Activated B cell treated with CpG ODN at 0.5 μM for 24 hours (primary cell): ENCODE results near the gene FRYL. TPM values are rescaled to one million over a fixed set of nuclear protein-coding genes. Genes with fewer than 3 reads are reported as not detected.
"Not testable (repeated sequence)": the region's sequence is repeated elsewhere in the genome, so short reads cannot be mapped to it uniquely, and the experiment has no call there.

ENCODE experiments used
- ATAC-seq: fragments of 200-7000 bp; cut with Tn5 transposase; one replicate; pipeline ENCODE4 v1.10.0; 2021; ENCODE audit warnings: low read depth, mild to moderate bottlenecking, moderate library complexity
- CTCF ChIA-PET: fragments of 350-600 bp; sonication (Branson Sonifier 250); formaldehyde crosslinking; loops from one replicate; lab custom pipeline; 2021; ENCODE audit warnings: antibody characterized with exemption; lab: Charles Lee
- POLR2A ChIA-PET: fragments of 350-600 bp; sonication (Branson Sonifier 250); formaldehyde crosslinking; loops from one replicate; lab custom pipeline; 2021; ENCODE audit warnings: antibody characterized with exemption; lab: Charles Lee
- DNase-seq: peaks from one replicate; pipeline ENCODE4 v3.0.0; 2022
- H3K27ac Mint-ChIP-seq: one replicate; pipeline ENCODE4 v1.8.0; 2020; ENCODE audit warnings: mixed read lengths
- H3K27me3 Mint-ChIP-seq: one replicate; pipeline ENCODE4 v1.8.0; 2021; ENCODE audit warnings: mixed read lengths
- H3K36me3 Mint-ChIP-seq: one replicate; pipeline ENCODE4 v1.8.0; 2021; ENCODE audit warnings: low read depth, mixed read lengths
- H3K4me1 Mint-ChIP-seq: one replicate; pipeline ENCODE4 v1.8.0; 2021; ENCODE audit warnings: mixed read lengths
- H3K4me3 Mint-ChIP-seq: one replicate; pipeline ENCODE4 v1.8.0; 2020; ENCODE audit warnings: mild to moderate bottlenecking, mixed read lengths
- H3K9me3 Mint-ChIP-seq: one replicate; pipeline ENCODE4 v1.8.0; 2020; ENCODE audit warnings: mixed read lengths
- CTCF ChIP-seq: fragments of 200-600 bp; IDR thresholded peaks from one replicate; pipeline ENCODE4 v1.8.0; 2022; ENCODE audit warnings: antibody characterized with exemption, mild to moderate bottlenecking
- intact Hi-C: fragments of 100-400 bp; cut with micrococcal nuclease; formaldehyde crosslinking; loops from one replicate; pipeline ENCODE4 v1.15.1; 2024
- total RNA-seq: library from RNA; stranded (reverse); gene quantifications from 2 replicates; pipeline ENCODE4 v1.2.3, GENCODE V29; 2022

Gene FRYL
- total RNA-seq, 1 donor from 2014 or later = 91.5 TPM

GRCh38 chr4:48462363-48462762, 317.7 kb downstream of the FRYL start:
- no peak for DNase-seq
- no peak overlapping the region for H3K27ac Mint-ChIP-seq
- no peaks in the 10 kb centered on the region for H3K36me3 Mint-ChIP-seq
- intact Hi-C loops = no loop called here
- ATAC-seq = no peak
- no peaks in the 10 kb centered on the region for H3K4me1 Mint-ChIP-seq
- H3K27me3 Mint-ChIP-seq = peaks cover 2% of the 10 kb centered on the region
- H3K9me3 Mint-ChIP-seq = peaks cover 13% of the 10 kb centered on the region
- ChIA-PET POLR2A (no interaction called here), CTCF (no interaction called here)
- no peak for TF ChIP-seq CTCF
- H3K4me3 Mint-ChIP-seq = no peak overlapping the region

- Mint-ChIP-seq H3K4me3 (no peak overlapping the region), H3K27ac (no peak overlapping the region), H3K9me3 (peaks cover 19% of the 10 kb centered on the region), H3K36me3 (no peaks in the 10 kb centered on the region), H3K4me1 (no peaks in the 10 kb centered on the region), H3K27me3 (peaks cover 10% of the 10 kb centered on the region)
- DNase-seq = no peak
- ChIA-PET CTCF (no interaction called here), POLR2A (no interaction called here)
- intact Hi-C loops = no loop called here
- no peak for TF ChIP-seq CTCF
- no peak for ATAC-seq
Observed at GRCh38 chr4:48461000-48461399, 319.1 kb downstream of the FRYL start.

- Mint-ChIP-seq H3K36me3 (no peaks in the 10 kb centered on the region), H3K27me3 (peaks cover 11% of the 10 kb centered on the region), H3K9me3 (peaks cover 10% of the 10 kb centered on the region), H3K4me1 (no peaks in the 10 kb centered on the region), H3K4me3 (no peak overlapping the region), H3K27ac (no peak overlapping the region)
- ChIA-PET CTCF (no interaction called here), POLR2A (no interaction called here)
- DNase-seq (no peak), ATAC-seq (no peak)
- intact Hi-C loops = no loop called here
- no peak for TF ChIP-seq CTCF
Observed at GRCh38 chr4:48454591-48454990, 325.5 kb downstream of the FRYL start.

GRCh38 chr4:48451656-48452055, 328.4 kb downstream of the FRYL start:
- H3K27me3 Mint-ChIP-seq, H3K27ac Mint-ChIP-seq, H3K4me3 Mint-ChIP-seq, ATAC-seq, H3K36me3 Mint-ChIP-seq, CTCF ChIA-PET, H3K4me1 Mint-ChIP-seq, intact Hi-C loops, H3K9me3 Mint-ChIP-seq, POLR2A ChIA-PET, DNase-seq: not testable (repeated sequence)

GRCh38 chr4:48450740-48451139, 329.3 kb downstream of the FRYL start:
- TF ChIP-seq CTCF = no peak
- Mint-ChIP-seq H3K9me3 (no peaks in the 10 kb centered on the region), H3K36me3 (no peaks in the 10 kb centered on the region), H3K27ac (no peak overlapping the region), H3K27me3 (peaks cover 4% of the 10 kb centered on the region), H3K4me3 (no peak overlapping the region), H3K4me1 (no peaks in the 10 kb centered on the region)
- ChIA-PET POLR2A (no interaction called here), CTCF (no interaction called here)
- DNase-seq (no peak), ATAC-seq (no peak)
- intact Hi-C loops = no loop called here

- POLR2A ChIA-PET = no interaction called here
- ATAC-seq = no peak
Observed at GRCh38 chr4:48449151-48449550, 330.9 kb downstream of the FRYL start.

More at GRCh38 chr4:48449151-48449550, 330.9 kb downstream of the FRYL start:
- Mint-ChIP-seq H3K9me3 (no peaks in the 10 kb centered on the region), H3K27ac (no peak overlapping the region), H3K4me3 (no peak overlapping the region), H3K27me3 (peaks cover 2% of the 10 kb centered on the region), H3K4me1 (no peaks in the 10 kb centered on the region), H3K36me3 (no peaks in the 10 kb centered on the region)
- intact Hi-C loops = no loop called here
- DNase-seq = no peak
- CTCF ChIA-PET = no interaction called here
- TF ChIP-seq CTCF = no peak
